GM12878 (cell line): Measurements from ENCODE around the gene PDCD2. TPM values are rescaled to one million over a fixed set of nuclear protein-coding genes. Genes with fewer than 3 reads are reported as not detected.

Experiments
- ATAC-seq: fragments of 200-7000 bp; cut with Tn5 transposase; 3 replicates; pipeline ENCODE4 v1.9.1; 2020; ENCODE audit warnings: mild to moderate bottlenecking, moderate library complexity
- BruUV-seq: library from RNA; stranded (reverse); fragments of 400-500 nt; replicated peaks from 2 replicates; lab custom pipeline; 2021; lab: Mats Ljungman, UMichigan
- CTCF ChIA-PET: fragments of 300-600 bp; sonication (Branson Sonifier 250); formaldehyde crosslinking; extraction: SDS; loops from one replicate; lab custom pipeline; 2021; ENCODE audit warnings: inconsistent platforms; lab: Yijun Ruan, JAX
- POLR2A ChIA-PET: fragments of 350-600 bp; formaldehyde crosslinking; extraction: SDS; loops from one replicate; lab custom pipeline; 2021; ENCODE audit warnings: inconsistent platforms; lab: Charles Lee
- RAD21 ChIA-PET: fragments of 300-600 bp; sonication (Branson Sonifier 250); formaldehyde crosslinking; loops from one replicate; lab custom pipeline; 2023; ENCODE audit warnings: antibody characterized with exemption; ENCODE audit not compliant: unreplicated experiment; lab: Charles Lee
- SMC1A ChIA-PET: fragments of 300-600 bp; sonication (Branson Sonifier 250); formaldehyde crosslinking; loops from one replicate; lab custom pipeline; 2023; ENCODE audit not compliant: unreplicated experiment, uncharacterized antibody; lab: Charles Lee
- DNase-seq: peaks from one replicate; pipeline ENCODE4 v3.0.0-alpha.2; 2011; ENCODE audit warnings: low read depth, low spot score
- FAIRE-seq: peaks from 3 replicates; lab custom pipeline; 2011; peaks lifted over from hg19 to GRCh38; lab: Jason Lieb, UNC
- H2AFZ ChIP-seq: 2 replicates; pipeline ENCODE4 v1.6.0; 2011; ENCODE audit warnings: low read depth, low read length, control low read depth; ENCODE audit not compliant: control insufficient read depth
- H3K27ac ChIP-seq: 2 replicates; pipeline ENCODE4 v1.5.1; 2011; ENCODE audit warnings: control low read depth; ENCODE audit not compliant: control insufficient read depth, insufficient read depth
- H3K27me3 ChIP-seq, 2 experiments: replicated peaks in 1 of 2; 2 replicates each; pipeline versions ENCODE4 v1.6.0 to v1.6.1; 2011; ENCODE audit warnings: low read length in 1 of 2; ENCODE audit not compliant: control insufficient read depth in 2 of 2, insufficient read depth in 2 of 2
- H3K36me3 ChIP-seq, 2 experiments: 2 replicates each; pipeline ENCODE4 v1.5.1; 2011; ENCODE audit warnings: low read length in 1 of 2; ENCODE audit not compliant: control insufficient read depth in 2 of 2, insufficient read depth in 2 of 2
- H3K4me1 ChIP-seq: 2 replicates; pipeline ENCODE4 v1.6.1; 2011; ENCODE audit warnings: mild to moderate bottlenecking, low read length, moderate library complexity, mixed read lengths; ENCODE audit not compliant: control insufficient read depth, insufficient read depth
- H3K4me2 ChIP-seq: 2 replicates; pipeline ENCODE4 v1.6.0; 2011; ENCODE audit warnings: control low read depth; ENCODE audit not compliant: control insufficient read depth, insufficient read depth
- H3K4me3 ChIP-seq: fragments of 200-600 bp; sonication (generic); 2 replicates; pipeline ENCODE4 v1.5.1; 2016
- H3K79me2 ChIP-seq: 2 replicates; pipeline ENCODE4 v1.6.0; 2011; ENCODE audit warnings: low read length; ENCODE audit not compliant: control insufficient read depth, insufficient read depth
- H3K9ac ChIP-seq: 2 replicates; pipeline ENCODE4 v1.8.0; 2011; ENCODE audit warnings: low read length, control low read depth, mixed read lengths; ENCODE audit not compliant: control insufficient read depth, insufficient read depth
- H3K9me3 ChIP-seq: replicated peaks from 3 replicates; pipeline ENCODE4 v1.5.1; 2011; ENCODE audit warnings: mild to moderate bottlenecking, low read length; ENCODE audit not compliant: control insufficient read depth, insufficient read depth
- H4K20me1 ChIP-seq: 2 replicates; pipeline ENCODE4 v1.6.0; 2011; ENCODE audit not compliant: control insufficient read depth, insufficient read depth
- JUND ChIP-seq: IDR thresholded peaks from 2 replicates; pipeline ENCODE4 v1.6.1; 2012; ENCODE audit warnings: low read depth, mild to moderate bottlenecking, low read length, improper control_type of control experiment, moderate library complexity
- MTA2 ChIP-seq: fragments of 450-650 bp; IDR thresholded peaks from 2 replicates; pipeline ENCODE4 v1.6.1; 2016; ENCODE audit warnings: low read depth, mild to moderate bottlenecking, moderate library complexity
- NR2C2 ChIP-seq: IDR thresholded peaks from 2 replicates; pipeline ENCODE4 v1.6.1; 2011; ENCODE audit warnings: borderline replicate concordance, low read depth; ENCODE audit not compliant: control insufficient read depth, insufficient read length
- SIN3A ChIP-seq: IDR thresholded peaks from 2 replicates; pipeline ENCODE4 v1.6.1; 2012; ENCODE audit warnings: low read depth, low read length, improper control_type of control experiment
- SPI1 ChIP-seq: IDR thresholded peaks from 2 replicates; pipeline ENCODE4 v1.6.1; 2011; ENCODE audit warnings: low read depth, mild to moderate bottlenecking, low read length, moderate library complexity, borderline replicate concordance; ENCODE audit not compliant: insufficient read depth
- whole genome bisulfite sequencing: methylation state at CpG from one replicate; pipeline ENCODE4 v1.1.6; 2016; ENCODE audit warnings: low lambda C conversion rate; ENCODE audit not compliant: insufficient replicate concordance, insufficient coverage; ENCODE audit errors: missing lambda C conversion rate; 5-methylcytosine and 5-hydroxymethylcytosine counted together
- in situ Hi-C: fragments of 300-500 bp; cut with MboI; formaldehyde crosslinking; loops from 9 replicates; pipeline ENCODE4 v1.14.3; 2018; ENCODE audit warnings: mixed read lengths
- intact Hi-C: fragments of 100-400 bp; cut with micrococcal nuclease; formaldehyde crosslinking; loops from one replicate; pipeline ENCODE4 v1.14.2; 2022; ENCODE audit not compliant: unreplicated experiment
- polyA plus RNA-seq, 11 experiments: library from polyadenylated mRNA; depleted of rRNA in 4 of 11; unstranded in 6 of 11; stranded (reverse) in 5 of 11; fragments of >200 nt; fragmentation: Nextera tagmentation in 4 of 11; fragmentation: Illumina TruSeq in 1 of 11; extraction: Ambion mirVana in 4 of 11; extraction: Trizol in 1 of 11; gene quantifications; 1 replicate in 1 of 11; 2 replicates in 10 of 11; pipeline versions ENCODE4 v1.2.1 to v1.2.3, GENCODE V29; 2011 to 2016; ENCODE audit warnings: inconsistent platforms in 2 of 11, missing spikeins in 2 of 11, low read depth in 1 of 11
- total RNA-seq, 4 experiments: library from RNA; depleted of rRNA in 3 of 4; stranded (reverse); fragments of >200 nt in 3 of 4; fragmentation: Illumina TruSeq in 1 of 4; extraction: Trizol in 1 of 4; gene quantifications; 2 replicates each; pipeline versions ENCODE4 v1.2.1 to v1.2.3, GENCODE V29; 2013 to 2021
- TF ChIP-seq, protein P1 (sequence below): fragments of 450-650 bp; IDR thresholded peaks from 2 replicates; pipeline ENCODE4 v1.6.1; 2017; ENCODE audit warnings: low read depth, mild to moderate bottlenecking, moderate library complexity

PDCD2 gene
- total and polyA plus RNA-seq, 10 of the 15 experiments (the other 5 are each of a cell fraction or from before 2014, with no cell fraction given) = 27.4 to 154 (median 101) TPM

DNA sequence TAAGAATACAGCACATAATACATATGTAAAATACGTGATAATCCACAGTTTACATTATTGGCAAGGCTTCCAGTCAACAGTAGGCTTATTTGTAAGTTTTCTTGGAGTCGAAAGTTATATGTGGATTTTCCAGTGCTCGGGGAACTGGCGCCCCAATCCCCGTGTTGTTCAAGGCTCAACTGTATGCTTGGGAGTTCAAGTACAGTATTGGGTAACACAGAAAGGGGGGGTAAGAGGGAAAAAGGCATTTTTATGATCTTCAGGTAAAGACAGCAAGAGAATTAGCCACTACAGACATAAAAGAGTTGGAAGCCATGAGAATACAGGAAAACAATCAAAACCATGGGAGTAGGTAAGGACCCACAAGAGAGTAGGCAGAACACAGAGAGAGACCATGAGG lies 47.8 kb downstream of the PDCD2 start:
- no TSS peak for BruUV-seq
- SMC1A ChIA-PET = no interaction called here
- Histone ChIP-seq H3K27ac (no peak overlapping the region), H3K27me3 (no peaks in the 10 kb centered on the region), H3K36me3 (peaks cover 18 to 49% of the 10 kb centered on the region in 2 experiments), H2AFZ (no peak overlapping the region), H3K4me3 (no peak overlapping the region), H3K9ac (no peak overlapping the region)
- POLR2A ChIA-PET = no interaction called here
- FAIRE-seq (no peak), DNase-seq (no peak)
- CTCF ChIA-PET = interaction anchor here (1.2 kb wide), 1 partner anchor 705 kb away, joined by 3 read pairs; no protein-coding TSS in a partner anchor
- RAD21 ChIA-PET = no interaction called here
- 98% methylated on average over 5 of the region's 5 CpGs for WGBS
- intact Hi-C loops = no loop called here
- no peak for TF ChIP-seq MTA2
- TF ChIP-seq, protein P1, sequence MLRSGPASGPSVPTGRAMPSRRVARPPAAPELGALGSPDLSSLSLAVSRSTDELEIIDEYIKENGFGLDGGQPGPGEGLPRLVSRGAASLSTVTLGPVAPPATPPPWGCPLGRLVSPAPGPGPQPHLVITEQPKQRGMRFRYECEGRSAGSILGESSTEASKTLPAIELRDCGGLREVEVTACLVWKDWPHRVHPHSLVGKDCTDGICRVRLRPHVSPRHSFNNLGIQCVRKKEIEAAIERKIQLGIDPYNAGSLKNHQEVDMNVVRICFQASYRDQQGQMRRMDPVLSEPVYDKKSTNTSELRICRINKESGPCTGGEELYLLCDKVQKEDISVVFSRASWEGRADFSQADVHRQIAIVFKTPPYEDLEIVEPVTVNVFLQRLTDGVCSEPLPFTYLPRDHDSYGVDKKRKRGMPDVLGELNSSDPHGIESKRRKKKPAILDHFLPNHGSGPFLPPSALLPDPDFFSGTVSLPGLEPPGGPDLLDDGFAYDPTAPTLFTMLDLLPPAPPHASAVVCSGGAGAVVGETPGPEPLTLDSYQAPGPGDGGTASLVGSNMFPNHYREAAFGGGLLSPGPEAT = no peak
- TF ChIP-seq JUND = no peak
- no peak for TF ChIP-seq NR2C2
- TF ChIP-seq SPI1 = no peak
- TF ChIP-seq SIN3A = no peak
- TF ChIP-seq, all 136 proteins: peak for 0
- no peak overlapping the region for H3K4me2 ChIP-seq
- H3K79me2 ChIP-seq = peaks cover 2% of the 10 kb centered on the region
- H4K20me1 ChIP-seq = no peaks in the 10 kb centered on the region
- in situ Hi-C loops = no loop called here
- no peaks in the 10 kb centered on the region for H3K4me1 ChIP-seq
- ATAC-seq = no peak
- H3K9me3 ChIP-seq = no peaks in the 10 kb centered on the region
